ENCODE data around the gene FAM209A.

The FAM209A gene

GRCh38 chr20:56517641-56518040, 6.9 kb upstream of the FAM209A start:
- Histone ChIP-seq H2AFZ (ENCODE audit: low read depth, low read length) (no peak overlapping the region), H3K27ac (ENCODE audit: low read length) (no peak overlapping the region), H3K4me3 (ENCODE audit: low read length) (no peak overlapping the region), H4K20me1 (ENCODE audit: insufficient read depth, low read length) (0 out of 2 replicates have a peak, but pooled peaks cover 3% of the 10 kb centered on the region), H3K4me1 (ENCODE audit: low read length) (no peaks in the 10 kb centered on the region), H3K36me3 (replicated peaks; ENCODE audit: low read depth, low read length) (peaks cover 57% of the 10 kb centered on the region), H3K9me3 (ENCODE audit: insufficient read depth, low read length) (no peaks in the 10 kb centered on the region), H3K4me2 (ENCODE audit: low read length) (no peak overlapping the region), H3K9ac (ENCODE audit: low read length) (no peak overlapping the region), H3K27me3 (ENCODE audit: low read depth, low read length) (no peaks in the 10 kb centered on the region), H3K79me2 (ENCODE audit: low read length) (no peaks in the 10 kb centered on the region)
- TF ChIP-seq CTCF (IDR thresholded peaks at IDR 0.05; ENCODE audit: low read depth, low read length) (no peak), EZH2phosphoT487 (IDR thresholded peaks at IDR 0.05; ENCODE audit: low read depth) (no peak)

GRCh38 chr20:56518126-56518525, 6.4 kb upstream of the FAM209A start:
- Histone ChIP-seq H3K9me3 (ENCODE audit: insufficient read depth, low read length) (no peaks in the 10 kb centered on the region), H3K36me3 (replicated peaks; ENCODE audit: low read depth, low read length) (peaks cover 54% of the 10 kb centered on the region), H2AFZ (ENCODE audit: low read depth, low read length) (no peak overlapping the region), H4K20me1 (ENCODE audit: insufficient read depth, low read length) (0 out of 2 replicates have a peak, but pooled peaks cover 3% of the 10 kb centered on the region), H3K27ac (ENCODE audit: low read length) (no peak overlapping the region), H3K79me2 (ENCODE audit: low read length) (no peaks in the 10 kb centered on the region), H3K4me1 (ENCODE audit: low read length) (no peaks in the 10 kb centered on the region), H3K4me3 (ENCODE audit: low read length) (no peak overlapping the region), H3K27me3 (ENCODE audit: low read depth, low read length) (no peaks in the 10 kb centered on the region), H3K4me2 (ENCODE audit: low read length) (no peak overlapping the region), H3K9ac (ENCODE audit: low read length) (no peak overlapping the region)
- TF ChIP-seq CTCF (IDR thresholded peaks at IDR 0.05; ENCODE audit: low read depth, low read length) = no peak
- no peak for TF ChIP-seq EZH2phosphoT487 (IDR thresholded peaks at IDR 0.05; ENCODE audit: low read depth)

- no peak overlapping the region for H3K4me2 ChIP-seq (ENCODE audit: low read length)
- 0 out of 2 replicates have a peak, but pooled peaks cover 3% of the 10 kb centered on the region for H4K20me1 ChIP-seq (ENCODE audit: insufficient read depth, low read length)
- H3K36me3 ChIP-seq (replicated peaks; ENCODE audit: low read depth, low read length) = peaks cover 48% of the 10 kb centered on the region
- no peaks in the 10 kb centered on the region for H3K4me1 ChIP-seq (ENCODE audit: low read length)
- TF ChIP-seq EZH2phosphoT487 (IDR thresholded peaks at IDR 0.05; ENCODE audit: low read depth) (no peak), CTCF (IDR thresholded peaks at IDR 0.05; ENCODE audit: low read depth, low read length) (no peak)
- no peak overlapping the region for H3K4me3 ChIP-seq (ENCODE audit: low read length)
- no peaks in the 10 kb centered on the region for H3K27me3 ChIP-seq (ENCODE audit: low read depth, low read length)
- no peaks in the 10 kb centered on the region for H3K79me2 ChIP-seq (ENCODE audit: low read length)
- no peaks in the 10 kb centered on the region for H3K9me3 ChIP-seq (ENCODE audit: insufficient read depth, low read length)
- H3K9ac ChIP-seq (ENCODE audit: low read length) = no peak overlapping the region
- H2AFZ ChIP-seq (ENCODE audit: low read depth, low read length) = no peak overlapping the region
- H3K27ac ChIP-seq (ENCODE audit: low read length) = no peak overlapping the region
Observed at GRCh38 chr20:56518721-56519398, 5.7 kb upstream of the FAM209A start.

GRCh38 chr20:56519551-56519950, 5.0 kb upstream of the FAM209A start:
- no peaks in the 10 kb centered on the region for H3K9me3 ChIP-seq (ENCODE audit: insufficient read depth, low read length)
- no peaks in the 10 kb centered on the region for H3K4me1 ChIP-seq (ENCODE audit: low read length)
- no peak overlapping the region for H2AFZ ChIP-seq (ENCODE audit: low read depth, low read length)
- no peaks in the 10 kb centered on the region for H3K27me3 ChIP-seq (ENCODE audit: low read depth, low read length)
- H3K36me3 ChIP-seq (replicated peaks; ENCODE audit: low read depth, low read length) = peaks cover 48% of the 10 kb centered on the region
- TF ChIP-seq EZH2phosphoT487 (IDR thresholded peaks at IDR 0.05; ENCODE audit: low read depth) (no peak), CTCF (IDR thresholded peaks at IDR 0.05; ENCODE audit: low read depth, low read length) (no peak)
- H4K20me1 ChIP-seq (ENCODE audit: insufficient read depth, low read length) = 0 out of 2 replicates have a peak, but pooled peaks cover 3% of the 10 kb centered on the region
- no peak overlapping the region for H3K4me3 ChIP-seq (ENCODE audit: low read length)
- H3K79me2 ChIP-seq (ENCODE audit: low read length) = no peaks in the 10 kb centered on the region
- no peak overlapping the region for H3K27ac ChIP-seq (ENCODE audit: low read length)
- H3K9ac ChIP-seq (ENCODE audit: low read length) = no peak overlapping the region
- H3K4me2 ChIP-seq (ENCODE audit: low read length) = no peak overlapping the region

Data from OCI-LY3 (cell line).